Subcutaneous adipose tissue (tissue), 4 donors: ENCODE results near the gene GPC6. TPM values are rescaled to one million over a fixed set of nuclear protein-coding genes. Genes with fewer than 3 reads are reported as not detected.

Experiments
- CTCF ChIP-seq: fragments of 450-650 bp; IDR thresholded peaks from one replicate; pipeline ENCODE4 v1.5.1; 2016; ENCODE audit warnings: low read depth, mild to moderate bottlenecking, control low read depth, antibody characterized with exemption, moderate library complexity
- total RNA-seq, 4 donors: library from RNA; depleted of rRNA; stranded (reverse); fragments of >200 nt; gene quantifications; one replicate each; pipeline ENCODE4 v1.1.0, GENCODE V29; 2016

Gene GPC6
- total RNA-seq, 4 donors from 2014 or later = 16.2 to 30.6 (median 26.9) TPM

GRCh38 chr13:94362411-94362909, 1135.9 kb downstream of the GPC6 start:
- no peak for TF ChIP-seq CTCF

GRCh38 chr13:94366677-94367076, 1140.1 kb downstream of the GPC6 start:
- no peak for TF ChIP-seq CTCF

GRCh38 chr13:94369972-94370436, 1143.4 kb downstream of the GPC6 start:
- no peak for TF ChIP-seq CTCF

DNA sequence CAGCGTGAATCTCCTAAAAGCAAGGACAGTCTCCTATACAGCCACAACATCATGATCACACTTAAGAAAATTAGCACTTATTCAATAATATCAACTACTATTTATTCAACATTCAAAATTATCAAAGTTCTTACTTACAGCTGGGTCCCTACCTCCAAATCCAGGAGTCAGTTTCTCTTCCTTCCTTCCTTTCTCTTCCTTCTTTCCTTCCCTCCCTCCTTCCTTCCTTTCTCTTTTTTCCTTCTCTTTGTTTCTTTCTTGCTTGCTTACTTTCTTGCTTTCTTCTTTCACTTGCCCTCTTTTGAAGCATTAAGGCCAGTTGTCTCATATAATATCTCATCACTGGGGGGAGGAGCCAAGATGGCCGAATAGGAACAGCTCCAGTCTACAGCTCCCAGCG, 1145.2 kb downstream of the GPC6 start:
- no peak for TF ChIP-seq CTCF

- no peak for TF ChIP-seq CTCF
These were observed 1155.9 kb downstream of the GPC6 start for GRCh38 chr13:94382517-94382916.

- TF ChIP-seq CTCF = no peak
These were observed 1156.4 kb downstream of the GPC6 start for GRCh38 chr13:94382960-94383359.

GRCh38 chr13:94384231-94384905, 1157.8 kb downstream of the GPC6 start:
- no peak for TF ChIP-seq CTCF
